ENCODE results near the gene CEP43.

Gene CEP43

DNA sequence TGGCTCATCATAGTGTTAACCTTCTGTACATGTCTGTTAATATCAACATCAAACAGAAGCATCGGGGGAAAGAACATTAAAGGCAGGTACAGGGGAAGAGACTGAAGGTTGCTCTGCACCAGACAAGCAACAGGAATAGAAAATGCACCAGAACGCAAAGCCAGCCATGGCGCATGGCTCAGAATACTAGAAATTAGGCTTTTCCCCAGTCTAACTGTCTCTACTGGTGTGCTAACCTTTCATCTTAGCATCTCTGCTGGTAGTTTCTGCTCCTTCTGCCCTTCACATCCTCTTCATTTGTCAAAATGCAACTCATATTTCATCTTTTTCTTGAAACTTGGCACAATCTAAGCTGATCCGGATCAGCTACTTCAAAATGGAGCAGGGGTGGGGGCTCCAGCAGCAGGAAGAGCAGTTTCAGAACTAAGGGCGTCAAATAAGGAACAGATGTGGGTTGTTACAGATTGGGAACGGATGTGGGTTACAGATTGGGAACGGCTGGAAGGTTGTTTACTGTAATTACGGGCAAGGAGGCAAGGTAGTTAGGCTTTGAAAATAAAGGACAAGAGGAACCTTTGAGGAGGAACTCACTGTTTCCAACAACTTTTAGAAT is 29.7 kb upstream of the CEP43 start:
- no peak for DNase-seq

DNA sequence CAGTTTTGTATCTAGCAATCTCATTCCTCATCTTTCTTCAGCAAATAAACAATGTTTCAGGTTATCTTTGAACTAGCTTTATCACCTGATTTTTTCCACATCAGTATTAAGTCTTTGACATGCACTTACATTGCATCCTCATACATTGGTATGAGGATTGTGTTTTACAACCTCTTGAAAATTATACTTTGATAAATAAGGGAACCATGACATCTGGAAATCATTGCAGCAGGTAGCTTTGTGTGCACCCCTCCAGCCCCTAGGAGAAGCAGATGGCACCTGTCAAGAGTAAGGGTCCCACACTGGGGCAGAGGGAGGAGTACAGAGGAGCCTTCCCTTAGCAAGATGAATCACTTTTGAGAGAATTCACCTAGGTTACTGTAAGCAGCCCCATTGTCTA is 29.1 kb upstream of the CEP43 start:
- DNase-seq: no peak

DNA sequence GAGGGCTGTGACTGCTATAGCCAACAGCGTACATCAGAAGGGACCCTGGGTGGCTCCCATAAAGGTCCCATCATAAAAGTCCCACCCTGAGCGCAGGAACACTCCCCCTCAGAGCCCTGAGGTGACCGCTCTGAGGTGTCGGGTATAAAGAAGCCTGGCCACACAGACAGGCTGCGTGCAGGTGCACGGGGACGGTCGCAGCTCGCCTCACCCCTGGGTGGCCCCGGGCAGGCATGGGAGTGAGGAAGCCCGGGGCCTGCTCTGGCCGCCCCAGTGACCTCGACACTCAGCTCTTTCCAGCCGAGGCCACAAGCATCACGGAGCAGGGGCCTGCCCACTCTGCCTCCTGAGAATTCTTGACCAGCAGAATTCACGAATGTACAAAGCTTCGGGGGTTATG is 28.4 kb upstream of the CEP43 start:
- no peak for DNase-seq

DNA sequence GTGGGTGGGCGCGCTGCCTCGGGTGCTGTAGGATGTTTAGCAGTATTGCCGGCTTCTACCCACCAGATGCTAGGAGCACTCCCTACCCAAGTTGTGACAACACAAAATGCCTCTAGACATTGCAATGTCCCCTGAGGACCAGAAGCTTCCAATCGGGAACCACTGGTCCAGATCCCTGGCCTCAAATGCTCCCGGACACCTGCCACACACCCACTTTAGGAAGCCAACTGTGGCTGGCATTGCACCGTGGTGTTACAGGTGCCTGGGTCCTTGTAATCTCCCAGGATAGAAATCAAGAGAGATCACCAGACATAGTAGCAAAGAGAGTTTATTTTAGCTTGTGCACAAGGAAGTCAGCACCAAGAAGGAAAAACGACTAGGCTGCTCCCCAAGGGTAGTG is 27.9 kb upstream of the CEP43 start:
- DNase-seq: no peak

DNA sequence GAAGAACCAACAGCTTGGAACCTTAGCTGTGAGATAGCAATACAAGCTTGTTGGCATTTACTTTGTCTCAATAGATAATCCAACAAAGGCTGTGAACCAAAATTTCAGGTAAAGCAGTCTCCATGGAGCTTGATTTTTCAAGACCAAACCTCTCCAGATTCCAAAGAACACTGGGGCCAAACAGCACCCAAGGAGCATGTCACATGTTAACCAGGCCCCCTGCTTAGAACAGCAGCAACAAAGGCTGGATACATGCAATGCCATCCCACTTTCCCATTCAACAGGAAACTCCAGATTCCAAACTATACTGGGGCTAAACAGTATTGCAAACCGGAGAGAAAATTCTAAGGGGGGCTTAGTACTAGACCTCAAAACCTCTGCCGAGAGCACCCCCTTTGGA is 27.1 kb upstream of the CEP43 start:
- no peak for DNase-seq

DNA sequence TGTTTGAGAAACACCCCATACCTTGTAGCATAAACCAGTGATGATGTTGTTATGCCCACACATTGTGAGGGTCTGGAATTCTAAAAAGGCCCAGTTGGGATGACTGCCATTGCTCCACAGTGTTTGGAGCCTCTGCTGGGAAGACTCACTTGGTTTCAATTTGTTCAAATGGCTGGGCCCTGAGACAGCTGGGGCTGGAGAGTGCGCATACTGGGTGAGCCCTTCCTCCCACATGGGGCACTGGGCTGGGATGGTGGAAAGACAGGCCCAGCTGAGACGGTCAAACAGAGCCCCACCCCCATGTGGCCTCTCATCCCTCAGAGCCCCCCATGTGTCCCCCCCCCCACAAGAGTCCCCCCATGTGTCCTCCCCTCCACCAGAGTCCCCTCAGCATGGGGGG is 22.6 kb upstream of the CEP43 start:
- no peak for DNase-seq

DNA sequence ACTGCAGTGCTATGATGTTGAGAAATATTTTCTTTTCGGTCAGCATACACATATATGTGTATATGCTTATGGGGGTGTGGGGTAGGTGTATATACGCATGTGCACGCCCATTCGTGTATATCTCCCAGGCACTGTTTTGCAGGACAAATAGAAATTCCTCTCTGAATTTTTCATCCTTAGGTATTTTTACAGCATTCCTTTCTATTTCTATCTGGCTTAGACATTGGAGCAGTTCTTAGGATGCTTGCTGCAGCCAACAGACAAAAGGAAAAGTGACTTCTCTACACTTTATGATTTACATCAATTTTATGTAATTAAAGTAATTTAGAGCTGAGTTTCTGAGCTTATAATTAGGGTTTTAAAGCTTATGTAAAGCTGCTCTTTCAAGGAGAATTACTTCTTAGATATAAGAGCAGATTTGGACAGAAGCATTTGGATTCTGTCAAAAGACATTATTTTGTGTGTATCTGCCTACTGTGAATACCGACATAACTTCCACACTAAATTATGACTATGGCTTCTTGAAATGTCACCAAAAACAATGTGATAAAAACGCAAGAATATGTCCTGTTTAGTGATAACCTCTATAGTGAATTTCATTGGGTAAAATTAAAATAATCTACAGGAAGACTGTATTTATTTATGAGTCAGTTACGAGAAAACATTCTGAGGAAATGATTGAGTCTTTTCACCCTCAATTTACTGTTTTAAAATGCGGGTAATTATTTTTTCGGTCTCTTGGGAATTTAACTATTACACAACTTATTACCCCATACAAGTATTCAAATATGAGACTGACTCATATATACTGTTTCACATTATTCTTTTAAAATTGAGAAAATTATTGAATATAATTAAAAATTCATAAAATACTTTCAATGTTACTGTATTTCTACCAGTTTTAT is 21.3 kb upstream of the CEP43 start:
- DNase-seq: no peak

DNA sequence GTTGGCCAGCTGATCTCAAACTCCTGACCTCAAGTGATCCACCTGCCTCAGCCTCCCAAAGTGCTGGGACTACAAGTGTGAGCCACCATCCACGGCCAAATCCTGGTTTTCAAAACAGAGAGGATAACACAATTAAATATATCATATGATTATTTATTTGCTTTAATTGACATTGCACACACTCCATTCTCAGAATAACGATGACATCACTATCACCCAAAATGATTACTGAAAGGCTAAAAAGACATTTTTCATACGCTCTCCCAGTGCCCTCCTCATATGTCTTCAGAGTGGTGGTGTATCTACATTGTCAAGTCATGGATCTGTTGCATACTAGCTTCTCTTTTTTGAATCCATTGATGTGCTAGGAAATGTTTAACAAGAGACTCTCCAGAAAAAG is 18.5 kb upstream of the CEP43 start:
- no peak for DNase-seq

DNA sequence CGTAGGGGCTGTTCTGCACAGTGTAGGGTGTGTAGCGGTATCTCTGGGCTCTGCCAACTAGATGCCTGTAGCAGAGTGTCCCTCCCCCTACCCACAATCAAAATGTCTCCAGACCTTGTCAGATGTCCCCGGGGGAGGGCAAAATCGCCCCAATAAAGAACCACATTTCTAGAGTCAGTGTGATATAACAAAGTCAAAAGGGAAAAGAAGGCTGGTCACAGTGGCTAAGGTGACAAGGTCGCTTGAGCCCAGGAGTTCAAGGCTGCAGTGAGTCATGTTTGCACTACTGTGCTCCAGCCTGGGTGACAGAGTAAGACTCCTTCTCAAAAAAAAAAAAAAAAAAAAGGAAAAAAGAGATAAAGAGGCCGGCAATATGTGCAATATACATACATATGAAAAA is 11.7 kb upstream of the CEP43 start:
- no peak for DNase-seq

DNA sequence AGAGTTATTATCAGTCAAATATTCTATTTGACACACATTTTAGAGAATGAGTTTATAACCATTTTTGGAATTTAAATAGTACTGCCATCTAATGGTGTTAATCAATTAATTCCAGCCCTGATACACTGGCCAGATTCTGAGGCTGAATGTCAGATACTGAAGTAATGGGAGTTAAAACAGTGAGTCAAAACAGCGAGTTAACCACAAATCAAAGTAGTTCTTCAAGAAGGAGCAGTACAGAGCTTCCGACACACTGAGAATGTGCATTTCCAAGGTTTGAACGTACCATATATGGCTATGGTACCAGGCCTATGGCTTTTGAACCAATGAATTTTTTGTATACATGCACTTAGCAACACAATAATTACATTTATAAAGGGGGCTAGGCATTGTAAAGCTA is 11.3 kb upstream of the CEP43 start:
- no peak for DNase-seq

DNA sequence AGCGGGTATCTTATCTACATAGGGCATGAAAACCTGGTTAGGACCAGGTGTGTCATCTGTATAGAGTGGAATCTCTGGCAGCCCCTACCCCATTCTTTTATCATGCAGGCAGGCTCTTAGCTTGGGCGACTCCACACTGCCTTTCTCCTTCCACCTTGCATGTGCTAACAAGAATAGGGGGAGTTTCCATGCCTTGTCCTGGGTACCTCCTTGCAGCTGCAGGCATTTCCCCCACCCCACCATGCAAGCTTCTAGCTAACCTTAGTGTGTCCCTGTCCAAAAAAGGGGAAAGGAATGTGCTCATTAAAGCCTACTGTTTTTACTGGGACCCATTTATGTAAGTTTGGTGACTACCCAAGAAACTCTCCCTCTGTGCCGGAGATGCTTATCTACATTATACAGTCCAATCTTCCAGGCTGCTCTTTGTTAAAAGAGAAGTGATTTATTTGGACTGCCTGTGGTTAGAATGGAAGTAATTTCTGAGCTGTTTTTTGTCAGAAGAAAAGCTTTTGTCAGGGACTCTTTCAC is 10.5 kb upstream of the CEP43 start:
- DNase-seq: no peak

DNA sequence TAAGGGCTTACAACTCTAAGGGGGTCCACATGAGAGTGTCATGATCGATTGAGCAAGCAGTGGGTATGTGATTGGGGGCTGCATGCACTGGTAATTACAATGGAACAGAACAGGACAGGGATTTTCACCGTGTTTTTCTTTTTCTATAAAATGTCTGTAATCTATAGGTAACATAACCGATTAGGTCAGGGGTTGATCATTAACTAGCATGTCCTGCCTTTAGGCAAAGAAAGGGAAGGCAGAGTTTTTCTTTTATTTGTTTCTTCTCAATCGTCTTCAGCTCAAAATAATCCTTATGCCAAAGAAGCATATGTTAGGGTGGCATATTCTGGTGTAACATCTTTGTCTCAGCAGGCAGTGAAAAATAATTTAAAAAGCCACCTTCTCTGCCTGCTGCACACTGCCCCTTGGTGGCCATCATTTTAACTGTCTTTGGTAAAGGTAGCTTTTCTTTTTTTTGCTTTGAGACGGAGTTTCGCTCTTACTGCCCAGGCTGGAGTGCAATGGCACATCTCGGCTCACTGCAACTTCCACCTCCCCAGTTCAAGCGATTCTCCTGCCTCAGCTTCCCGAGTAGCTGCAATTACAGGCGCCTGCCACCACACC is 9.7 kb upstream of the CEP43 start:
- peak; percentile 42 for DNase-seq

DNA sequence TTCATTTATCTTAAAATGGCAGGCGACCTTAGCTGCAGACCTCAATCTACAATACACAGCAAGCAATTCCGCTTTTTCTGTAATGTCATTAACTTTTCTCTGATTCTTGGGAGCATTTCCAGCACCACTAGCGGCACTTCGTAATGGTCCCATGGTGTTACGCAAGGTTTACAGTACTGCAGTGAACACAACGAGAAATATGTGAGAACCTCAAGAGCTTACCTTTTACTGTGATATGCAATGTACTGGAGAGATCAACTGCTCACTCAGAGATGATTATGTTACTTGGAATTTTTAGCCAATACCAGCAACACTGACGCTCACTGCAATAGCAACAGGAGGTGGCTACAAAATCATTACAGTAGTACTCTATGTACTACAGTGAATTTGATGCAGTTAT is 2.8 kb upstream of the CEP43 start:
- DNase-seq: no peak

DNA sequence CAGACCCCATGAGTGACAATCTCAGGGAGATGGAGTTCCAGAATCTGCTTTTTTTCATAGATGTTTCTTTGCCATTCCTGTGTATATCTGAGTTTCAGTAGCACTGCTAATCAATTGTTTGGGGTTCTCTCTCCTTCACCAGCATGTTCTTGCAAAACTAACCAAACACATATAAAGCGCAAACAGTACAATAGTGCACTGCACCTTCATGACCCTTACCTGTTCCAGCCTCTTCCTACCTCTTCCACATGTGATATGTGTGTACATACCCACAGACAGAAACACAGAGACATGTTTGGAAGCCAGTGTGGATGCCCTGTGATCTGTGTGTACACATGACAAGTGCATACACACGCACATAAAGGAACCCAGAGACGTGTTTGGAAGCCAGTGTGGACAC is 1.8 kb upstream of the CEP43 start:
- DNase-seq: no peak

DNA sequence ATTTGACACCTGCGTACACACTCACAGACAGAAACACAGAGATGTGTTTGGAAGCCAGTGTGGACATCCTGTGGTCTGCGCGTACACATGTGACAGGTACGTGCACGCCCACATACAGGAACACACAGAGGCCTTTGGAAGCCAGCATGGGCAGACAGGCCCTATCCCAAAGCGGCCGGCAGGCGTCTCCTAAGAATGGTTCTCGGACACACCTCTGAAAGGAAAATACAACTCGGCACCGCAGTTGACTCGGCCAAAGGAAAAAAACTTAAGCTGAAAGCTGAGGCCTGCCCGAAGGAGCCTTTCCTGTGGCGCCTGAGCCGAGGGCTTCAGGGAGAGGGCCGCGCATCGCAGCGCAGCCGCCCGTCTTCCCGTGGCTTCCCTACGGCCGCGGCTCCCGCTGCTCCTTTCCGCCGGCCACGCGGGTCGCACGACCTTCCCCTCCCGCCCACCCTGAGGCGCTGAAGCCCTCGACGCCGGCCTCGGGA is 1.4 kb upstream of the CEP43 start:
- DNase-seq: peak; percentile 68

DNA sequence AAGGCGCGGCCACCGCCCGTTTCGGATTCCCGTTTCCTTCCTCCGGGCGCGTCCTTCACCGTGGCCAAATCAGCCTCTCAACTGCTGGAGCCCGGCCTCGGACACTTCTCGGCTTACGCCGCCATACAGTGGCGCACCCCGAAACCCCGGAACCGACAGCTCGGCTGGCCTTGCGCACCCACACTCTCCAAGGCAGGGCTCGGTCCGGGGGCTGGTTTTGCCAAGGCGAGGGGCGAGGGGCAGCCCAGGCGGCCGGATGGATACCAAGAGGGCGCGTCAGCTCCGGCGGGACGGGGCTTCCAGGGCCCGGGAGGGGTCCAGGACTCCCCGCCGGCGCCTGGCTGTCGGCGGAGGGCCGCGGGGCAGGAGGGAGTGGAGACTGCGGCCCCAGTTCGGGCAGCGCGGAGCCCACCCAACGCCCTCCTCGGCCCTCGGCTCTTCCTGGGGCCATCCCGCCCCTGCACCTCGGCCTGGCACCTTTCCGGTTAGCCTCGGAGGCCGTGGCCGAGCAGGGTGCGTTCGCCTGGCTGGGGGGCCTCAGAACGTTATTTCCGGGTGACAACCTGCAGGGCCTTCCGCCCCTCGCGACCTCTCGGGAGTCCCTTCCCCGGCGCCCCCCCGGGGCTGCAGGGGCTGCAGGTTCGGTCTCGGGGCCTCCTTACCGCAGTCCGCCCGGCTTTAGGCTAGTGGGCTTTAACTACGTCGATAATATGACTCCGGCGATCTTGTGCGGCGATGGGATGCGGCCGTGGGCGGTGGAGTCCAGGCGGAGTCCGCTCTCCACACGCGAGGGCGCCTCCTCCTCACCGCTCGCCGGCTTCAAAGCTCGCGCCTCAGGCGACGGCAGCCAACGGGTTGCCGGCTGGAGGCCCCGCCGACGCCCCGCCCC is 697 bp upstream of the CEP43 start:
- DNase-seq: peak; percentile 42

DNA sequence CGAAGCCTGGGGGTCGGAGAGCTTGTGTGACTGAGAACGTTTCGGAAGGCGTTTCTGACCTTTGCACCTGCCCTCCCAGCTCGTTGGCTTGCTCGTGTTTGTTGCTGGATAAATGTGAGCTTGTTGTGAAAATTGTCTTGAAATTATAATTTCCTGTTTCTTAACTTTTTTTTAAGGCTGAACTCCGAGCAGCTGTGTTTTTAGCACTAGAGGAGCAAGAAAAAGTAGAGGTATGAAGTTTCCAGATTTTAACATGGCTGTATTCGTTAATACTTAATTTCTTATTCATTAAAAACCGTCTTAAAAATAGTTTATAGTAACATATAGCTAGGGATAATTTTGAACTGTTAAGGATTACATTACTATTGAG is 672 bp downstream of the CEP43 start:
- DNase-seq: no peak

DNA sequence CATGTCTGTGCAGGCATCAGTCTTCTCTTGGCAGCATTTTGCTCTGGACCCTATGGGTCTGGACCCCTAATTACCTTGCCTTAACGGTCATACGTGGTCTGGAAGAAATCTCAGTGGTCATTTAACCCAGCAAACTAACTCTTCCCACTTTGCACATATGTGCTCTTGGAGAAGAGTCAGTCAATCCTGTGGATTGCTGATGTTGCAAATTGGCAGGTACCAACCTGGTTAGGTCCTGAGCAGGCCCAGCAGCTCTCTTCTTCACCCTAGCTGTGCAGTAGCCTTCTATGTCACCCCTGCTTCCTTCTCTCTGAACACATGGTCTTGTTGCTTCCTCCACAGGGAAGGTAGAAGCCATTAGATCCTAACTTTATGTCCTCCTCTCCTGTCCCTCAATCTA is 1.6 kb downstream of the CEP43 start:
- no peak for DNase-seq

DNA sequence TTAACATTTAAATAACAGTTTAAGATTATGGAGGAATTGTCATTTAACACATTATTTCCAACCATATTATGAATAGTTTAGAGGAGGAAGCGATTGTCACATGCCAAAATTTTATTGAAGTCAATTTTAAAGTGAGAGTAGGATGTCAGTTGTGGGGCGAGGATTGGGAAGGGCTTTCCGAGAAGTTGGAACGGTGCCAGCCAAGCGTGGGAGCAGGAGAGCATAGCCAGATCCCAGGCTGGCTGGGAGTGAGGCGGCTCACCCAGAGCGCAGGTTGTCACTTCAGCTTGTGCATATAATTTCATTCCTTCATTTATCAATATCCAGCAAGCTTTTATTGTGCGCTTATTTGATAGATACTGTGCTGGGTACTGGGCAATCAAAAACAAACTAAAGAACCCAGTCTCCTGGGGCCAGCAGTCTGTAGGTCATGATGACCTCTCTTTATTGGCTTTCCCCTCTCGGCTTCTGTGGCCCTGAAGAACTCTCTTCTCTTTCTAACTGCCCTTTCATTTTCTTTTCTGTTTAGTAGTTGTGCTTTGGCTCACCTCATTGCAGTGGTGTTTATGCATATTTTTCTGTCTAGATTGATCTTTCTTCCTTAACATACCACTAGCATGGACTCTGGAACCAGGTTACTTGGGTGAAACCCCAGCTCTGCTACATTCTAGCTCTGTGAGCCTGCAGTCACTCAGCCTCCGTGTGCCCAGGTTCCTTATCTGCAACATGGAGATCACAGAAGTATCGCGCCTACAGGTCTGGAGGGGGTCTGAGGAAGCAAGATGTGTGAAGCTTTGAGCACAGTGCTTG is 6.4 kb downstream of the CEP43 start:
- DNase-seq: no peak

DNA sequence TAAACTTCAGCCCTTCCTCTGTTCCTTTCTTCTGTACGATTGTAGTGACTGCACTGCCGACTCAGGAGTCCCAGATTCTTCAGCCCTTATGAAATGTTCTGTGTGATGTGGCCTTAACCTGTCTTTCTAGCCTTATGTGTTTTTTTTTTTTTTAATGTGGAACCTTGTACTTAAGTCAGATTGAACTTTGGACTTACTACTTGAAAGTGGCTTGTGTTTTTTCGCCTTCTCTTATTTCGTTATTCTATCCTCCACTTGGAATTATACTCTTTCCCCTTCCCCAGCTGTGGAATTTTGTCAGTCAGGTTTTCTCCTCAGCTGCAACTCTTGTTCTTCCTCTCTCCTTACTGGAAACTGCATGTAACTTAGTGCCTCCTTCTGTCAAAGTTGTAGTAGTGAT is 8.8 kb downstream of the CEP43 start:
- no peak for DNase-seq

DNA sequence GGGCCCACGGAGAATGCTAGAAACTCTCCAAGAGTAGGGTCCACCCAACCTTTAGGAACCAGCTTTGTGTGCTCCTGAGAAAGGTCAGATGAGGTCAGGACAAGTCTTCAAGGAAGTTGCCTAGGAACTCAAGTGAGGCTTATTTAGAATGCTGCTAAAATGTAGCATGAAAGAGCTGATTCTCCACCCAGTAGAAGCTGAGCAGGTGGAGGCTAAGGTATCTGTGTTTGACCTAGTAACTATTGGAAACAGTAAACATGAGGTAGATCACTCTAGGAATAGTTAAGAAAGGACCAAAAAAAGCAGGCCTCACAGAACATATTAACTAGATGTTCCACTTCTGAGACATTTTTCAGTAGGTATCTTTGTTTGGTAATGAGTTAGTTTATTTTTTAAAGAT is 13.9 kb downstream of the CEP43 start:
- DNase-seq: no peak

DNA sequence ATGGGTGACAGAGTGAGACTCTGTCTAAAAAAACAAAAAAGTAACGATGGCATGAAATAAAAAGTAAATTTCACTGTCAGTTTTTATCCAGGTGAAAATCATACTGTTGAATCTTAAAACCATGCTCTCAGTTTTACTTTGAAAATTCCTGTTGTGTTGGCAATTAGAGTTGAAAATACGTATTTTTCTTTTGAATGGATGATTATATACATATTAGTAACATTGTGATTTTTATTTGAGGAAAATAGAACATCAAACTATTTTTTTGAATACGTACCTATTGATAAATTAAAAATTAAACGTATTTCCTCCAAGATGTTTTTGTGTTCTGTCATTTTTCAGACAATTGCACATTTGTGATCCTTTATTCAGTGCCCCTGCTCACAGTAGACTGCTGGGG is 14.7 kb downstream of the CEP43 start:
- no peak for DNase-seq
